Measurements from ENCODE around the gene IMPDH1. TPM values are rescaled to one million over a fixed set of nuclear protein-coding genes. Genes with fewer than 3 reads are reported as not detected.
A peak's percentile ranks its signal among the peaks of the same experiment; 100 is the strongest.

IMPDH1 gene
- total and polyA plus RNA-seq, 9 of the 15 experiments (the other 6 are each of a cell fraction or from before 2014, with no cell fraction given): 0.80 to 118 (median 64.3) TPM

- TF ChIP-seq SAFB2 (IDR thresholded peaks at IDR 0.05; ENCODE audit: borderline replicate concordance, low read depth, low read length, severe bottlenecking) (no peak), ZNF263 (CRISPR knock-in tag; IDR thresholded peaks at IDR 0.05; ENCODE audit: borderline replicate concordance) (peak; percentile 50; the same call in 1 of the 2 replicates), TEAD2 (tag; IDR thresholded peaks at IDR 0.05) (no peak), BRF1 (IDR thresholded peaks at IDR 0.05; ENCODE audit: borderline replicate concordance, extremely low read depth, insufficient read length) (no peak), CHD7 (IDR thresholded peaks at IDR 0.05; ENCODE audit: low read depth, low read length) (no peak), RBM34 (IDR thresholded peaks at IDR 0.05; ENCODE audit: borderline replicate concordance, insufficient read depth, low read length) (0 out of 2 replicates have a peak, but pooled peaks have one; percentile 66), RBBP5 (IDR thresholded peaks at IDR 0.05; ENCODE audit: borderline replicate concordance, insufficient read depth, low read length, poor library complexity, severe bottlenecking) (peak; percentile 83), MCM5 (IDR thresholded peaks at IDR 0.05; ENCODE audit: low read depth) (no peak), TARDBP (IDR thresholded peaks at IDR 0.05) (no peak), HNRNPUL1 (IDR thresholded peaks at IDR 0.05; ENCODE audit: low read length) (no peak), MNT (conservative IDR thresholded peaks at IDR 0.05) (peak; percentile 26 to 81; a peak in 3 of 4 replicates), ZBTB9 (CRISPR knock-in tag; IDR thresholded peaks at IDR 0.05) (peak; percentile 54; the same call in 1 of the 2 replicates)
Observed at GRCh38 chr7:128409596-128410450, at the start of gene IMPDH1 (continued).
